ENCODE measurements around the gene PSMB11.

PSMB11 gene

GRCh38 chr14:23045419-23046357, 3.7 kb downstream of the PSMB11 start:
- DNase-seq: no peak

DNA sequence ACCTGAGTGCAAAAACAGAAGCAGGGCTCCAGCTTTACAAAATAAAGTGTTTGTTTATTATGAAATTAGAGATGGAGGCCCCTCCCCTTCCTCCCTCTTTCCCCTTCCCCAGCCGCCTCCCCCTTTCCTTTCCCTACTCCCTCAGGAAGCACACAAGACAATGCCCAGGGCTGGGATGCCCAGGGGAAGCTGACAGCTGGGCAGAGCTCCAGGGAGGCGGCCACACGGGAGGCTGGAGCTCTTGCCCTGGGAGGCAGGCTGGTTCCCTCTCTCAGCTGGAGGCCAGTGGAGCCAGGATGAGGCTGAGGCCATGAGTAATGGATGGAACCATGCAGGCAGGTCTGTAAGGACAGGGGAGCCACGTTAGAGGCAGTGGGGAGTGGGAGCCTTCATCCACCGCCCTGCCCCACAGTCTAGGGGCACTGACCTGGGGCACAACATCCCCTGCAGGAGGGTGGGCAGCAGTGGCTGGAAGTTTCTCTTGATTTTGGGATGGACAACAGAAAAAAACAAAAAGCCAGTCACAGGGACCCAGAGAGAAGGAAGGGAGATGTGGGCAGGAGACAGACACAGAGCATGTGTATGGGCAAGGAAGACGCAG, 5.1 kb downstream of the PSMB11 start:
- no peak for DNase-seq

DNA sequence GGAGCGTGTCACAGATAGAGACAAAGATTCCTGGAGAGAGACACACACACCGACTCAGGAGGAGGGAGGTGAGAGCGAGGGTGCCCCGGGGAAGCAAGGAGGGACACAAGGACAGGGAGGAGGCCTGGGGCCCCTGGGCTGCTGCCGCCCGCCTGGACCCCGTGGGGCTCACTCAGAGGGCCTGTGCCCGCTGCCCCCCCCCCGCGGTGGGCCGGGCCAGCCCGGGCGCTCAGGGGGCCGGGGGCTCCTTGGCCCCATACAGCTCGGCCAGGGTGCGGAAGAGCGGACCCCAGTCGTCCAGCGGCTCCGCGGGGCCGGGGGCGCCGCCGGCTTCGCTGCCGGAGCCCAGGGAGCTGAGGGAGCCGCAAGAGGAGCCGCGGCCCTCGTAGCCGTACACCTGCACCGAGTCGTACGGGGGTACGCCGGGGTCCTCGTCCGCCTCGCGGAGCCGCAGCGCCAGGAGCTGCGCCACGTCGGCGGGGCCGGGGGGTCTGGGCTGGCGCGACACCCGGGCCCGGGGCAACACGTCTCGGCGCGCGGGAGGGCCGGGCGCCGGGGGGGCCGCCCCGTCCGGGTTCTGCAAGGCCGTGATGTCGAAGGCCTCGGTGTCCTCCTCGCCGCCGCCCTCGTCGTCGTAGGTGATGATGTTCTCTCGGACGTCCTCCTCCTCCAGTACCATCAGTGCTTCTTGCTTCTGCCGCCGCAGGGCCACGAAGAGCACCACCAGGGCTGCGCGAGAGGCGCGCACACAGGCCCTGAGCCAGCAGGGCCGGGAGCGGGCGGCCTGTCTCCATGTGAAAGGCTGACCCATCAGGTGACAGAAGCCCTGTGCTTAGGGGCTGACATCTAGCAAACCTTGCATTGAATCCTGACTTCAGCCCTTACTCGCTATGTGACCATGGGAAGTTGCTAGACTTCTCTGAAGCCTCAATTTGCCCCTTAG, 6.0 kb downstream of the PSMB11 start:
- no peak for DNase-seq

DNA sequence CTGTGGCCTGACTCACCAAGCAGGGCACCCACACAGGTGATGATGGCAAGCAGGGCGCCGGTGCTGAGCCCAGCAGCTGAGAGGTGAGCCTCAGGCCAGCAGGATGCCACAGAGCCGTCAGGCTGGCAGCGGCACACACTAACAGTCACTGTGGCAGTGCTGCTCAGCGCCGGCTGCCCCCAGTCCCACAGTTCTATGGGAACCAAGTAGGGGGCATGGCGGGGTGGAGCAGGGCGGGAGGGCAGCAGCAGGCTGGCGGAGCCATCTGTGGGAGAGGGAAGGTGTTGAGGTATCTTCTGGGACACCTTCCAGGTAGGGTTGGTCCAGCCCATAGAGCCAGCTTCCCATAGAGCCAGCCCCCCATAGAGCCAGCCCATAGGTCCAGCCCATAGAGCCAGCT, 7.0 kb downstream of the PSMB11 start:
- no peak for DNase-seq

- DNase-seq: no peak
These were observed 9.4 kb downstream of the PSMB11 start for GRCh38 chr14:23051141-23052057.

- DNase-seq: no peak
These were observed 10.2 kb downstream of the PSMB11 start for GRCh38 chr14:23052182-23052623.

GRCh38 chr14:23052671-23053070, 10.7 kb downstream of the PSMB11 start:
- DNase-seq: no peak

DNA sequence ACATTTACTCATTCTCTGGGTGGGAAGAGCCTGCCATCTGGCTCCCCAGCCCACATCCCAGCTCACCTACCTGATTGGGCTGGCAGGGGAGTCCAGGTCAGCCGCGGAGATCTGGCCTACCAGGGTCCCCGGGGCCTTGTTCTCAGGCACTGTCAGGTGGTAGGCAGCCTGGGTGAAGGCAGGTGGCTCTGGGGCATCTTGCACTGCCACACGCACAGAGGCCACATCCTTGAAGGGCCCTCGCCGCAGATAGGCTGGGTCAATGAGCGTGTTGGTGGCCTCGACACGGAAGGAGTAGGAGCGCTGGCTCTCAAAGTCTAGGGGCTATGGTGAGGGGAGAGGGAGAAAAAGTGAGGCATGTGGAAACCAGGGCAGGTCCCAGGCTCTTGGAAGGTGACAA, 11.4 kb downstream of the PSMB11 start:
- DNase-seq: no peak

- DNase-seq: no peak
These were observed 12.2 kb downstream of the PSMB11 start for GRCh38 chr14:23054000-23054811.

DNA sequence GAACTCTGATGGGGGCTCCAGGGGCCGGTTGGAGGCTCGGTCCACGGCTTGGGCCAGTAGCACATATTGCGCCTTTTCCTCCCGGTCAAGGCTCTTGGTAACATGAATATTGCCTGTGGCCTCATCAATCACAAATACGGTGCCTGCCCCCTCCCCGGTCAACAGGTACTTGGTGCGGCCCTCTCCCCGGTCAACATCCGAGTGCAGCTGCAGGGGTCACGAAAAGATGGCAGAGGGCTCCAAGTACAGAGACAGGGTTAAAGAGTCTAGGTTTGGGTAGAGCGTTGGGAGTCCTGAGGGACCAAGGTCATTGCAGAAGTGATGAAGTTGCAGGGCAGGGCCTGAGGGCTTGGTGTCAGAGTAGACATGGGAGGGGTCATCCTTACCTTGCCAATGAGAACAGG, 13.1 kb downstream of the PSMB11 start:
- DNase-seq: no peak

GRCh38 chr14:23055621-23056144, 13.7 kb downstream of the PSMB11 start:
- DNase-seq: no peak

- peak; percentile 61 for DNase-seq
These were observed 14.3 kb downstream of the PSMB11 start for GRCh38 chr14:23056145-23056955.

DNA sequence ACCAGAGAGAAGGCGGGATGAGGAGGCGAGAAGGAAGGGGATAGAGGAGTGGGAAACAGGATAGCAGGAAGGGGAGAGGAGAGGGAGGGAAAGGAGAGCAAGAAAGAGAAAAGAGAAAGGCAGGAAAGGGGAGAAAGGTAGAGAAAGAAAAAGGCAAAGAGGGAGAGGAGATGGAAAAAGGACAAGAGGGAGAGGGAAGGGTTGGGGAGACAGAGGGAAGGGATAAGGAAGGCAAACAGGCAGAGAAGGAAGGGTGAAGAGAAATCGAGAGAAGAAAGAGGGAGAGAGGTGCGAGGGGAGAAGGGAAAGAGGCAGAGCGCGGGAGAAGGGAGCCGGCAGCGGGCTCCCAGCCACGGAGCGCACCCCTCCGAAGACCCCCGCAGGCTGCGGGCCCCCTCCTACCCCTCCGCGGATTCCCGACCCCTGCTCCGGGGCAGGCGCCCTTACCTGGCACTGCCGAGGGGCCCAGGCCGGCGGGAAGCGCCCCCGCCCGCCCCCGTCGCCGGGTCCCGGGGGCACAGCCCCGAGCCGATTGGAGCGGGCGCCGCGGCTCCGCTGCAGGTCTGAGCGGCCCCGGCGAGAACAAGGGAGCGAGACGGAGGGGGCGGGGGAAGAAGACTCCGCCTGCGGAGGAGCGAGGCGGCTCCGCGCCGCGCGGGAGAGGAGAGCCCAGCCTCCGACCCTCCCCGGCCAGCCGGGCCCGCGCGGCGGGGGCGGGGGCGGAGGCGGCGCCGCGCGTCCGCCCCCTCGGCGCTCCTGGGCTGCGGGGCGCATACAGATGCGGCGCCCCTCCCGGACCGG, 15.1 kb downstream of the PSMB11 start, which contains the start of gene CDH24:
TSS of gene CDH24 (minus strand) at position 565 of the 801 bp plus-strand sequence. CDS start 1,787 bp downstream, outside the sequence.
- DNase-seq: peak; percentile 62

DNA sequence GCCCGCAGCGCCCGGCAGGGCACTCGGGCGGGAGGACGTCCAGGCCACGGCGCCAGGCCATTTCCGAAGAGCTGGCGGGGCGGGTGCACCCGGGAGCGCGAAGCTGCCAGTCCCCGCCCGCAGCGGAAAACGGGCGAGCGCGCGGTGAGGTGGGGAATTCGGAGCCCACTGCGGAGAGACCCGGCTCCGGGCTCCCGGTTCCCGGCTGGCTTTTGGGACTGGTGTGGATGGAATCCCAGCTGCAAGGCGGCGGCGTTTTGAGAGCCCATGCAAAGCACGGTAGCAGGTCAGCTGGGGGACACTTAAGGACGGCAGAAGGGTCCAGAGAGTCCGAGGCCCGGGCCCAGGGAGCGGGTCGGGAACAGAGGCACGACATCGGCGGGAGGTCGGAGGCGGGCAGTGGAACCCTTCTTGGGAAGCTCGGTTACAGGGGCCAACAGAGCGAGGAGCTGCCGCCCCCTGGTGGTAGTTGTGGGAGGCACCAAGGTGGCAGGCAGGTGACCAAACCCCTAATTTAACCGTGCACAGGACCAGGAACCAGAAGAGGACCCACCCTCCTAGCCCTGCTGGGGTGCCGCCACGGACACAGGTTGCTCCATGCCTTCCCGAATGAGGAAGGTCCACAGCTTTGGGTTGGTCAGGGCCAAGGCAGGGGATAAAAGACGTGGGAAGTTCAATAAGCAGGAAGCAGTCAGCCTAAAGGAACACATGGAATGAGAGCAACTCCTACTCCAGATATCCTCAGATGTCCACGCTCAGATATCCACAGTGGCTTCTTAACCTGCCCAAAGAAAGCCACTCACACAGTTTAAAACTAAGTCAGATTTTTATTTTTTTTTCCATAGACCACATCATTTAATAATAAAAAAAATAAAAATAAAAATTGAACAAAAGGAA, 16.0 kb downstream of the PSMB11 start:
- peak; percentile 87 for DNase-seq

- no peak for DNase-seq
These were observed 16.9 kb downstream of the PSMB11 start for GRCh38 chr14:23058654-23059504.

GRCh38 chr14:23060536-23061260, 18.7 kb downstream of the PSMB11 start:
- no peak for DNase-seq

Data from activated CD4-positive, CD25-positive, alpha-beta regulatory T cell treated with anti-CD3 and anti-CD28 coated beads, Interleukin-2, amount 50 U/mL, for 72 hours (primary cell).